ENCODE results near the gene RBL2.

GRCh38 chr16:53489755-53490154, 55.5 kb downstream of the RBL2 start:
- TF ChIP-seq FOXP2 (optimal IDR thresholded peaks at IDR 0.05; ENCODE audit: control extremely low read depth, extremely low read length, insufficient read depth) (no peak), POLR2AphosphoS5 (IDR thresholded peaks at IDR 0.05; ENCODE audit: borderline replicate concordance, low read depth, low read length) (no peak)

Data from SK-N-MC (cell line).